MM.1S (cell line): ENCODE data around the gene ZIC2.
"Not testable (repeated sequence)": the region's sequence is repeated elsewhere in the genome, so short reads cannot be mapped to it uniquely, and the experiment has no call there.

Experiments
- EZH2 ChIP-seq: fragments of 300-600 bp; sonication (generic); optimal IDR thresholded peaks from 2 replicates; pipeline ENCODE3; 2017; ENCODE audit warnings: low read depth, mild to moderate bottlenecking, antibody characterized with exemption, low read length, mixed read lengths
- EZH2phosphoT487 ChIP-seq: fragments of 300-600 bp; sonication (generic); IDR thresholded peaks from 2 replicates; pipeline ENCODE4 v1.6.1; 2018; ENCODE audit warnings: antibody characterized with exemption, low read length
- TF ChIP-seq, protein P1 (sequence below): fragments of 300-600 bp; sonication (generic); IDR thresholded peaks from 2 replicates; pipeline ENCODE4 v1.5.1; 2016; ENCODE audit warnings: antibody characterized with exemption, low read length, mixed read lengths

DNA sequence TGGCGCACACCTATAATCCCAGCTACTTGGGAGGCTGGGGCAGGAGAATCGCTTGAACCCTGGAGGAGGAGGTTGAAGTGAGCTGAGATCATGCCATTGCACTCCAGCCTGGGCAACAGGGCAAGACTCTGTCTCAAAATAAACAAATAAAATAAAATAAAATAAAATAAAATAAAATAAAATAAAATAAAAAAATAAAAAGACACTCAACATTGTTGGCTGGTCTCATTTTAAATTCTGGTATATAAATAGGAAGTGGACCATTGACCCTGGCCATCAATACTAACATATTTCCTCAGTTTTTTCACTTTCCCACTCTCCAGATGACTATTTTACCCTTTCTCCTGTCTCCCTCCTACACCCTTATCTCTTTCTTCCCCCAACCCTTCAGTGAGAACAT lies 36.1 kb upstream of the ZIC2 start:
- TF ChIP-seq, protein P1, sequence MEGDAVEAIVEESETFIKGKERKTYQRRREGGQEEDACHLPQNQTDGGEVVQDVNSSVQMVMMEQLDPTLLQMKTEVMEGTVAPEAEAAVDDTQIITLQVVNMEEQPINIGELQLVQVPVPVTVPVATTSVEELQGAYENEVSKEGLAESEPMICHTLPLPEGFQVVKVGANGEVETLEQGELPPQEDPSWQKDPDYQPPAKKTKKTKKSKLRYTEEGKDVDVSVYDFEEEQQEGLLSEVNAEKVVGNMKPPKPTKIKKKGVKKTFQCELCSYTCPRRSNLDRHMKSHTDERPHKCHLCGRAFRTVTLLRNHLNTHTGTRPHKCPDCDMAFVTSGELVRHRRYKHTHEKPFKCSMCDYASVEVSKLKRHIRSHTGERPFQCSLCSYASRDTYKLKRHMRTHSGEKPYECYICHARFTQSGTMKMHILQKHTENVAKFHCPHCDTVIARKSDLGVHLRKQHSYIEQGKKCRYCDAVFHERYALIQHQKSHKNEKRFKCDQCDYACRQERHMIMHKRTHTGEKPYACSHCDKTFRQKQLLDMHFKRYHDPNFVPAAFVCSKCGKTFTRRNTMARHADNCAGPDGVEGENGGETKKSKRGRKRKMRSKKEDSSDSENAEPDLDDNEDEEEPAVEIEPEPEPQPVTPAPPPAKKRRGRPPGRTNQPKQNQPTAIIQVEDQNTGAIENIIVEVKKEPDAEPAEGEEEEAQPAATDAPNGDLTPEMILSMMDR, result not testable (repeated sequence)
- not testable (repeated sequence) for TF ChIP-seq EZH2, EZH2phosphoT487
